HG03175 (cell line): ENCODE results near the gene MGRN1.
A peak's percentile ranks its signal among the peaks of the same experiment; 100 is the strongest.

Source experiments
- ATAC-seq: cut with Tn5 transposase; IDR thresholded peaks from one replicate; pipeline ENCODE4 v1.9.1; 2021; ENCODE audit warnings: mild to moderate bottlenecking, moderate library complexity; ENCODE audit not compliant: unreplicated experiment

Gene MGRN1

GRCh38 chr16:4603624-4604170, 20.9 kb upstream of the MGRN1 start:
- ATAC-seq, result no peak

- no peak for ATAC-seq
Observed at GRCh38 chr16:4604401-4604800, 20.2 kb upstream of the MGRN1 start.

GRCh38 chr16:4606354-4606753, 18.3 kb upstream of the MGRN1 start:
- no peak for ATAC-seq

GRCh38 chr16:4607841-4608703, 16.6 kb upstream of the MGRN1 start:
- ATAC-seq, result no peak

- ATAC-seq, result no peak
Observed at GRCh38 chr16:4608704-4608980, 16.0 kb upstream of the MGRN1 start.

- no peak for ATAC-seq
Observed at GRCh38 chr16:4609200-4610010, 15.2 kb upstream of the MGRN1 start.

- no peak for ATAC-seq
Observed at GRCh38 chr16:4610011-4611005, 14.3 kb upstream of the MGRN1 start.

GRCh38 chr16:4611337-4612021, 13.1 kb upstream of the MGRN1 start:
- ATAC-seq, result no peak

- no peak for ATAC-seq
Observed at GRCh38 chr16:4612474-4612931, 12.1 kb upstream of the MGRN1 start.

- no peak for ATAC-seq
Observed at GRCh38 chr16:4612977-4613635, 11.5 kb upstream of the MGRN1 start.

- no peak for ATAC-seq
Observed at GRCh38 chr16:4613636-4614570, 10.7 kb upstream of the MGRN1 start.

- ATAC-seq, result peak; percentile 53
Observed at GRCh38 chr16:4614571-4615383, 9.8 kb upstream of the MGRN1 start, which contains the start of gene UBALD1. Gene UBALD1, minus strand, starts transcription at chr16:4614888. Its CDS starts 91 bp downstream, at chr16:4614797.

GRCh38 chr16:4615384-4616046, 9.1 kb upstream of the MGRN1 start:
- no peak for ATAC-seq

- peak; percentile 81 for ATAC-seq
Observed at GRCh38 chr16:4616047-4616811, 8.4 kb upstream of the MGRN1 start.

- no peak for ATAC-seq
Observed at GRCh38 chr16:4617880-4618279, 6.7 kb upstream of the MGRN1 start.
